Keratinocyte (primary cell): ENCODE data around the gene CASTOR2. TPM values are rescaled to one million over a fixed set of nuclear protein-coding genes. Genes with fewer than 3 reads are reported as not detected.

Experiments
- DNase-seq: peaks from one replicate; pipeline ENCODE4 v3.0.0-alpha.2; 2011; ENCODE audit warnings: low read depth, missing footprints, low spot score
- FAIRE-seq: peaks from 2 replicates; lab custom pipeline; 2011; peaks lifted over from hg19 to GRCh38; lab: Jason Lieb, UNC
- H2AFZ ChIP-seq: 2 replicates; pipeline ENCODE4 v1.6.0; 2012; ENCODE audit warnings: low read length, control low read depth, inconsistent platforms; ENCODE audit not compliant: control insufficient read depth
- H3K27ac ChIP-seq: 2 replicates; pipeline ENCODE4 v1.5.1; 2011; ENCODE audit warnings: low read length; ENCODE audit not compliant: control insufficient read depth, insufficient read depth
- H3K27me3 ChIP-seq: 3 replicates; pipeline ENCODE4 v1.6.0; 2011; ENCODE audit warnings: low read length; ENCODE audit not compliant: control insufficient read depth, insufficient read depth; ENCODE audit errors: extremely low read depth
- H3K36me3 ChIP-seq, 2 experiments: 2 replicates in 1 of 2; 3 replicates in 1 of 2; pipeline ENCODE4 v1.5.1; 2011; ENCODE audit warnings: low read length in 2 of 2, mild to moderate bottlenecking in 1 of 2; ENCODE audit not compliant: control insufficient read depth in 2 of 2, insufficient read depth in 2 of 2; ENCODE audit errors: extremely low read depth in 1 of 2
- H3K4me1 ChIP-seq: 3 replicates; pipeline ENCODE4 v1.5.1; 2011; ENCODE audit warnings: low read length; ENCODE audit not compliant: control insufficient read depth, insufficient read depth; ENCODE audit errors: extremely low read depth
- H3K4me2 ChIP-seq: 3 replicates; pipeline ENCODE4 v1.6.0; 2011; ENCODE audit warnings: low read depth, low read length; ENCODE audit not compliant: control insufficient read depth, insufficient read depth; ENCODE audit errors: extremely low read depth
- H3K4me3 ChIP-seq, 3 experiments: fragments of 200-600 bp in 1 of 3; sonication (generic) in 1 of 3; 2 replicates in 2 of 3; 3 replicates in 1 of 3; pipeline ENCODE4 v1.5.1; 2011 to 2016; ENCODE audit warnings: low read length in 3 of 3, mild to moderate bottlenecking in 3 of 3, control low read depth in 2 of 3, inconsistent platforms in 1 of 3, low read depth in 1 of 3, mixed read lengths in 1 of 3, mixed run types in 1 of 3, moderate library complexity in 1 of 3; ENCODE audit not compliant: control insufficient read depth in 2 of 3, insufficient read depth in 2 of 3; ENCODE audit errors: extremely low read depth in 1 of 3
- H3K79me2 ChIP-seq: 2 replicates; pipeline ENCODE4 v1.6.0; 2012; ENCODE audit warnings: low read length; ENCODE audit not compliant: control insufficient read depth, insufficient read depth
- H3K9ac ChIP-seq: 3 replicates; pipeline ENCODE4 v1.6.0; 2011; ENCODE audit warnings: low read length; ENCODE audit not compliant: control insufficient read depth, insufficient read depth; ENCODE audit errors: extremely low read depth
- H3K9me1 ChIP-seq: 3 replicates; pipeline ENCODE4 v1.6.0; 2011; ENCODE audit warnings: low read length; ENCODE audit not compliant: control insufficient read depth, insufficient read depth; ENCODE audit errors: extremely low read depth
- H3K9me3 ChIP-seq: 2 replicates; pipeline ENCODE4 v1.5.1; 2012; ENCODE audit warnings: low read depth, low read length; ENCODE audit not compliant: control insufficient read depth
- H4K20me1 ChIP-seq: 3 replicates; pipeline ENCODE4 v1.6.0; 2011; ENCODE audit warnings: low read length; ENCODE audit not compliant: control insufficient read depth, insufficient read depth; ENCODE audit errors: extremely low read depth
- EZH2 ChIP-seq: IDR thresholded peaks from one replicate; pipeline ENCODE4 v1.6.1; 2012; ENCODE audit warnings: inconsistent platforms, mild to moderate bottlenecking, low read length, moderate library complexity
- dilution Hi-C: fragments of 300-500 bp; cut with MboI; formaldehyde crosslinking; loops from one replicate; pipeline ENCODE4 v1.7.0; 2020; ENCODE audit warnings: low sequenced_read_pairs; ENCODE audit not compliant: extremely low pct_ligation_motif_present
- polyA plus RNA-seq, 5 experiments: library from polyadenylated mRNA; depleted of rRNA in 3 of 5; stranded (reverse) in 3 of 5; stranded (forward) in 1 of 5; unstranded in 1 of 5; fragments of >200 nt; gene quantifications; 1 replicate in 1 of 5; 2 replicates in 3 of 5; 3 replicates in 1 of 5; pipeline versions ENCODE4 v1.2.1 to v1.2.3, GENCODE V29; 2011 to 2012; ENCODE audit warnings: missing spikeins in 2 of 5, low read depth in 1 of 5, low replicate concordance in 1 of 5
- TF ChIP-seq, protein P1 (sequence below), 3 experiments: IDR thresholded peaks in 1 of 3; conservative IDR thresholded peaks in 1 of 3; optimal IDR thresholded peaks in 1 of 3; 2 replicates in 2 of 3; 3 replicates in 1 of 3; pipeline versions ENCODE3 to v1.5.1; 2011; ENCODE audit warnings: low read length in 3 of 3, mild to moderate bottlenecking in 3 of 3, moderate library complexity in 2 of 3, control low read depth in 1 of 3, inconsistent platforms in 1 of 3; ENCODE audit not compliant: insufficient read depth in 2 of 3; ENCODE audit errors: extremely low read depth in 1 of 3

CASTOR2 gene
- polyA plus RNA-seq, 1 donor (not counting 4 experiments of a cell fraction or from before 2014, with no cell fraction given), result 0.75 TPM

DNA sequence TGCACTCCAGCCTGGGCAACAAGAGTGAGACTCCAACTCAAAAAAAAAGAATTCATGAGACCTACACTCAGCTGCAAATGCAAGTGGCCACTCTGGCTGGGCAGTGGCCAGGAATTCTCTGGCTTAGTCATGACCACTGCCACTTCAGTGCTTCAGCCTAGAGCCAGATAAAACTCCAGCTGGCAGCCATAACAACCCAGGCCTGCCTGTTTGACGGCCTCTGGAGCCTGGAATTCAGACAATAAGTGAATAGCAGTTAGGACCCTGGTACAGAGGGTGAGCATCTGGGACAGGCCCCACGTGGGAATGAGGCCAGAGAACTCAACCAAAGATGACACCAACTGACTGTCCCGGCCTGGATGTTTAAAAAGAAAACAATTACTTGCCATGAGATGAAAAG, 90.2 kb downstream of the CASTOR2 start:
- Histone ChIP-seq H3K36me3 (peaks cover 24 to 35% of the 10 kb centered on the region in 2 experiments), H3K4me3 (no peak overlapping the region), H3K9me3 (no peaks in the 10 kb centered on the region), H3K27ac (no peak overlapping the region), H3K4me1 (peaks cover 3% of the 10 kb centered on the region), H3K9me1 (no peaks in the 10 kb centered on the region), H3K4me2 (no peak overlapping the region), H4K20me1 (no peaks in the 10 kb centered on the region), H3K9ac (no peak overlapping the region), H2AFZ (no peak overlapping the region), H3K27me3 (no peaks in the 10 kb centered on the region), H3K79me2 (no peaks in the 10 kb centered on the region)
- FAIRE-seq, result no peak
- no peak for DNase-seq
- dilution Hi-C loops, result no loop called here
- TF ChIP-seq, protein P1, sequence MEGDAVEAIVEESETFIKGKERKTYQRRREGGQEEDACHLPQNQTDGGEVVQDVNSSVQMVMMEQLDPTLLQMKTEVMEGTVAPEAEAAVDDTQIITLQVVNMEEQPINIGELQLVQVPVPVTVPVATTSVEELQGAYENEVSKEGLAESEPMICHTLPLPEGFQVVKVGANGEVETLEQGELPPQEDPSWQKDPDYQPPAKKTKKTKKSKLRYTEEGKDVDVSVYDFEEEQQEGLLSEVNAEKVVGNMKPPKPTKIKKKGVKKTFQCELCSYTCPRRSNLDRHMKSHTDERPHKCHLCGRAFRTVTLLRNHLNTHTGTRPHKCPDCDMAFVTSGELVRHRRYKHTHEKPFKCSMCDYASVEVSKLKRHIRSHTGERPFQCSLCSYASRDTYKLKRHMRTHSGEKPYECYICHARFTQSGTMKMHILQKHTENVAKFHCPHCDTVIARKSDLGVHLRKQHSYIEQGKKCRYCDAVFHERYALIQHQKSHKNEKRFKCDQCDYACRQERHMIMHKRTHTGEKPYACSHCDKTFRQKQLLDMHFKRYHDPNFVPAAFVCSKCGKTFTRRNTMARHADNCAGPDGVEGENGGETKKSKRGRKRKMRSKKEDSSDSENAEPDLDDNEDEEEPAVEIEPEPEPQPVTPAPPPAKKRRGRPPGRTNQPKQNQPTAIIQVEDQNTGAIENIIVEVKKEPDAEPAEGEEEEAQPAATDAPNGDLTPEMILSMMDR (optimal IDR thresholded peaks at IDR 0.05 in 1 of 3, IDR thresholded peaks at IDR 0.05 in 1 of 3, conservative IDR thresholded peaks at IDR 0.05 in 1 of 3; ENCODE audit: extremely low read depth in 1 of 3, insufficient read depth in 2 of 3, low read length in 3 of 3), result no peak
- no peak for TF ChIP-seq EZH2

DNA sequence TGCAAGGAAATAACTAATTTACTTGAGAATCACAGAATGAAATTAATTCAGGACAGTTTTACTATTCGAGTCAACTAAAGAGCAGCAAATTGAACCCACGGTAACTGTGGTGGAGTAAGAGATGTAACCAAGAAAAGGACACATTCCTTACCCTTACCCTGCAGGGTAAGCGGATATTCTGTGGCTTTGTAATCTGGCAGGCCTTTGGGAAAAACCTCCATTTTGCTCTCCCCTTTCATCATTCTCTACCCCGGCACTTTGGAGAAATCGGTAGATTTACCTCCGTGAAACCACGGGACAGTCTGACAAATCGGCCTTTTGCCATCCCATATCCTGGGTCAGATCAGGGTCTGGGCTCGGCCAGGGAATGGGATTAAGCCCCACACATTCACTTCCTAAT, 90.7 kb downstream of the CASTOR2 start:
- dilution Hi-C loops, result no loop called here
- H3K9me1 ChIP-seq, result no peaks in the 10 kb centered on the region
- no peaks in the 10 kb centered on the region for H3K79me2 ChIP-seq
- no peak overlapping the region for H2AFZ ChIP-seq
- H3K27me3 ChIP-seq, result no peaks in the 10 kb centered on the region
- no peak overlapping the region for H3K9ac ChIP-seq
- H3K4me1 ChIP-seq, result peaks cover 3% of the 10 kb centered on the region
- no peaks in the 10 kb centered on the region for H3K9me3 ChIP-seq
- H4K20me1 ChIP-seq, result no peaks in the 10 kb centered on the region
- DNase-seq (no peak), FAIRE-seq (no peak)
- no peak overlapping the region for H3K4me2 ChIP-seq
- peaks cover 26 to 39% of the 10 kb centered on the region in 2 experiments for H3K36me3 ChIP-seq
- TF ChIP-seq, protein P1 (optimal IDR thresholded peaks at IDR 0.05 in 1 of 3, IDR thresholded peaks at IDR 0.05 in 1 of 3, conservative IDR thresholded peaks at IDR 0.05 in 1 of 3; ENCODE audit: extremely low read depth in 1 of 3, insufficient read depth in 2 of 3, low read length in 3 of 3), result no peak
- TF ChIP-seq EZH2, result no peak
- no peak overlapping the region for H3K4me3 ChIP-seq
- H3K27ac ChIP-seq, result no peak overlapping the region
